GM19193 (cell line): ENCODE data around the gene PPM1M.
A peak's percentile ranks its signal among the peaks of the same experiment; 100 is the strongest.

Experiments used
- POLR2A ChIP-seq: IDR thresholded peaks from 4 replicates; pipeline ENCODE4 v1.6.1; 2011; ENCODE audit not compliant: insufficient read depth, insufficient read length; ENCODE audit errors: extremely low read depth

The PPM1M gene

GRCh38 chr3:52259448-52259847, 13.9 kb downstream of the PPM1M start:
- TF ChIP-seq POLR2A, result no peak

DNA sequence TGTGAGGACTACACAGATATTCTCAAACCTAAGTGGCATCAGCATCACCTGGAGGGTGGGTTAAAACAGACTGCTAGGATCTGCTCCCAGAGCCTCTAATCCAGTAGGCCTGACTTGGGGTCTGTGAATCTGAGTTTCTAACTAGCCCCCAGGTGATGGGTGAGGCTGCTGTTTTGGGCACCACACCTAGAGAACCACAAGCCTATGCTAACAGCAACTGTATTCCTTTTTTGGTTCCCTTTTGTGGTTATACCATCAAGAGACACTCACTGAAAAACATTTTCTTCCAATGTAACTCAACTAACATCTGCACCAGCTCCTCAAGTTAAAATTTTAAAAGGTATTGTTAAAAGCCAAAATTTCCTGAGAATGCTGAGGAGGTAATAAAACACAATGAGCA, 16.9 kb downstream of the PPM1M start:
- no peak for TF ChIP-seq POLR2A

GRCh38 chr3:52265387-52265786, 19.8 kb downstream of the PPM1M start:
- no peak for TF ChIP-seq POLR2A

GRCh38 chr3:52268036-52268435, 22.5 kb downstream of the PPM1M start:
- no peak for TF ChIP-seq POLR2A

GRCh38 chr3:52269776-52270175, 24.2 kb downstream of the PPM1M start:
- no peak for TF ChIP-seq POLR2A

DNA sequence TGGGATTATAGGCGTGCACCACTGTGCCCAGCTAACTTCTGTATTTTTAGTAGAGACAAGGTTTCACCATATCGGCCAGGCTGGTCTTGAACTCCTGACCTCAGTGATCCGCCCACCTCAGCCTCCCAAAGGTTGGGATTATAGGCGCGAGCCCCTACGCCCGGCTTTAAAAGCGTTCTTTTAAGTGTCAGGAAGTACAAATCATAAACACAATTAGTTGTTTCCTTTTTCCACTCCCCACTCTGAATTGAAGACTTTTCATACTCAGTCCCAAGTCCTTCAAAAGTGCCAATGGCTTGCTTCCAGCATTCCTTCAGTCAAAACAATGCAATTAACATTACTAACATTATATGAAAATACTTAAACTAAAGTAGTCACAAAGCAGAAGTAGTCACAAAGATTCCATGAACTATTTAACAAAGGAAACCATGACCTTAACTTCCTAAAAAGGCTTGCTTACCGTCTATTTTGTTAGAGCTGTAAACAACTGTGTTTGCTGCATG, 24.7 kb downstream of the PPM1M start:
- no peak for TF ChIP-seq POLR2A

DNA sequence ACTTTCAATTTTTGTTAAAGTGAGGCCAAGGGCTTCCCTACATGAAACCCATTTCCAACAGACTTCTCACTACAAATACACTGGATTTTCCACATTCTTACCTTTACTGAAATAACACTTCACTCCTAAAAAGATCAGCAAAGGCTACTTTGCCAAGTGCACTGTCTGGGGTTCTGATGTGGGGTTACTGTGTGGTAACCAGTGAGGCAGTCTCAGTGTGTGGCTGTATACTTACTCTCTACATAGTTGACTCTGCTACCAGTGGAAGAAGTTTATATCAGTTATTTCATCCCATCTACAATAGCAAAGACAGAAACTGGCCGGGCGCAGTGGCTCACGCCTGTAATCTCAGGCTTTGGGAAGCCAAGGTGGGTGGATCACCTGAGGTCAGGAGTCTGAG, 27.3 kb downstream of the PPM1M start:
- TF ChIP-seq POLR2A, result no peak

DNA sequence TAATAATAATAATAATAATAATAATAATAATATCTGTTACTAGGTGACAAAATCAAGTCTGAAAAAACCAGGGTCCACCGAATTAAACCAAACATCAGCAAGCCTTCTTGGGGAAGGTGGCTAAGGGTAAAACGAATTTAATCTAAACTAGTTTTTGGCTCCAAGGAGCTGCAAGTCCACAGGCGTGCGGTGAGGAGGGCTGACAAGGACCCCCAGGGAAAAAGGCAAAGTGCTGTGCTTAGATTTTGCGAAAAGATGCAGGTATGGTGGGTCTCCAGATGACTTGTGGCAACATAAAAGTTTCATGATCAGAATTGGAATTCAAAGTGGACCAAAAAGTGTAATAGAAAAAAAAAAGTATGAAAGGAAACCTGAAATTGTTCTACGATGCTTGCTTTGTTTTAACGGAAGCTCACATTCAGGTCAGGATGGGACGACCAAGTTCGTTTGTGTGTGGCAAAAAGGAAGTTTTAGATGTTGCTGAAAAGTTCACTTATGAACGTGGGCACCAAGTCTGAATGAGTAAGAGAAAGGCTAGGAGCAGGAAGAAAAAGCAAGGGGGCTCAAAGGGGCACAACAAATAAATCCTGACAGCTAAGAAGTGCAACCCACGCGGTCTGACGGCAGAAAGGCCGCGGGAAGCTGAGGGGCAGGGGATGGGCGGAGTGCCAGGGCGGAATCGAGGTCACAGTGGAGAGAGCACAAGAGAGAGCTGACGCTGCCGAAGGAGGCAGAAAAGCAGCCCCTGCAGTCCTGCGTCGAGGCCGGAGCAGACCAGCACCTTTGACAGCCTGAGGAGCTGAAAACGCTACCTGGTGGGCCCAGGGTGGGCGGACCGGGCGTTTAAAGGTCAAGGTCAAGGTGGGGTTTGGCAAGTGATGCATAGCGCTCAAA, 31.8 kb downstream of the PPM1M start:
- peak; percentile 75 for TF ChIP-seq POLR2A

- TF ChIP-seq POLR2A, result no peak
Measured at GRCh38 chr3:52277972-52278509, 32.5 kb downstream of the PPM1M start.

DNA sequence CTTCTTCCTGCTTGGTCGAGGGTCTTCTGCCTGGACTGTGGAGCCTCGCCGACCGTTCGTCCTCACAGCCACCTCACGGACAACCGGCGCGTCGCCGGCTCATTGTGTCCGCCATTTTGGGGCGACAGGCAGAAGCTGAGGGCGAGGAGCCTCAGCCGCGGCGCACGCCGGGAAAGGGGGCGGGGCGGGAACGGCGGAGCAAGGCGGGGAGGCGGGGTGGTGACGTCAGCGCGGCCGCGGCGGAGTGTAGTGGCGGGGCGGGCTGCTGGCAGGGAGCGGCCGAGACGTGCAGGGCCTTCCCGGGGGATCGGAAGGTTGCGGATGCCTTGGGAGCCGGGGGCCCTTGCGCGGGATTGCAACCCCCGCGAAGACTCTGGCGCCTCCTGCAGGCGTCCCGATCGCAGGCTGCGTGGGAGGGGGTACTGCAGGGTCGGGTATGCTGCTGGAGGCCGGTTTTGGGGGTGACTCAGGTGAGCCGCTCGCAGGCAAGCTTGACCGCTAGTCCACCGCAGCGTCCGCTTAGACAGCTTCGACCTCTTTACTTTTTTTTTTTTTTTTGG, 33.0 kb downstream of the PPM1M start, which contains the start of gene WDR82:
Gene WDR82 (minus strand): TSS at position 140 of the 560 bp plus-strand sequence. CDS start 288 bp downstream, outside the sequence.
- peak; percentile 98 for TF ChIP-seq POLR2A

- TF ChIP-seq POLR2A, result no peak
Measured at GRCh38 chr3:52279596-52279995, 34.0 kb downstream of the PPM1M start.

GRCh38 chr3:52280050-52280461, 34.5 kb downstream of the PPM1M start:
- TF ChIP-seq POLR2A, result no peak

- no peak for TF ChIP-seq POLR2A
Measured at GRCh38 chr3:52281981-52282801, 36.6 kb downstream of the PPM1M start.

- no peak for TF ChIP-seq POLR2A
Measured at GRCh38 chr3:52283306-52283705, 37.7 kb downstream of the PPM1M start.

- no peak for TF ChIP-seq POLR2A
Measured at GRCh38 chr3:52286777-52287110, 41.2 kb downstream of the PPM1M start.
